T47D (cell line): ENCODE data around the gene LRRTM3.

Experiments
- DNase-seq, 2 experiments: peaks; one replicate each; pipeline versions ENCODE4 v3.0.0 to v3.0.0-alpha.2; 2011 to 2012; ENCODE audit warnings: low read depth in 1 of 2, low spot score in 1 of 2
- JUND ChIP-seq: IDR thresholded peaks from 2 replicates; pipeline ENCODE4 v1.6.1; 2012; ENCODE audit warnings: low read depth
- in situ Hi-C: cut with HindIII; loops from 2 replicates; pipeline ENCODE4 v1.10.0; 2016; ENCODE audit warnings: low sequenced_read_pairs, low pct_unique_long_range_greater_than_20kb

The LRRTM3 gene

DNA sequence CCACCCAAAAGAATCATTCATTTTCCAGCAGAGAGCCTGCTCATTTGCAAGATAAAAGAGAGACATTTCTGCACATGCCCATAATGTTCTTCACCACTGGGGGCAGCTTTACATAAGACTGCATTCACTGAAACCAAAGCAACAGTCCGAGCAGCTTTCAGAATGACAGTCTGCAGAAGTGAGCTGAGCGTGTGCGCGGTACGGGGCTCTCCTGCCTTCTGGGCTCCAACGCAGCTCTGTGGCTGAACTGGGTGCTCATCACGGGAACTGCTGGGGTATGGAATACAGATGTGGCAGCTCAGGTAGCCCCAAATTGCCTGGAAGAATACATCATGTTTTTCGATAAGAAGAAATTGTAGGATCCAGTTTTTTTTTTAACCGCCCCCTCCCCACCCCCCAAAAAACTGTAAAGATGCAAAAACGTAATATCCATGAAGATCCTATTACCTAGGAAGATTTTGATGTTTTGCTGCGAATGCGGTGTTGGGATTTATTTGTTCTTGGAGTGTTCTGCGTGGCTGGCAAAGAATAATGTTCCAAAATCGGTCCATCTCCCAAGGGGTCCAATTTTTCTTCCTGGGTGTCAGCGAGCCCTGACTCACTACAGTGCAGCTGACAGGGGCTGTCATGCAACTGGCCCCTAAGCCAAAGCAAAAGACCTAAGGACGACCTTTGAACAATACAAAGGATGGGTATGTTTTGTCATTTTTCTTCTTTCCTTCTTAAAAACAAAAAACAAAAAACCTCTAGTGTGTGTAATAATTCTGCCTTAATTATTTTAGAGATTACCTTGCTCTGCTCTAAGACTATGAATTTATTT is at the start of gene LRRTM3:
Gene LRRTM3, plus strand, starts transcription at position 141 of the 820 bp plus-strand sequence.
- peak; percentile 60 to 90 for DNase-seq
- in situ Hi-C loops = no loop called here
- TF ChIP-seq JUND = no peak

DNA sequence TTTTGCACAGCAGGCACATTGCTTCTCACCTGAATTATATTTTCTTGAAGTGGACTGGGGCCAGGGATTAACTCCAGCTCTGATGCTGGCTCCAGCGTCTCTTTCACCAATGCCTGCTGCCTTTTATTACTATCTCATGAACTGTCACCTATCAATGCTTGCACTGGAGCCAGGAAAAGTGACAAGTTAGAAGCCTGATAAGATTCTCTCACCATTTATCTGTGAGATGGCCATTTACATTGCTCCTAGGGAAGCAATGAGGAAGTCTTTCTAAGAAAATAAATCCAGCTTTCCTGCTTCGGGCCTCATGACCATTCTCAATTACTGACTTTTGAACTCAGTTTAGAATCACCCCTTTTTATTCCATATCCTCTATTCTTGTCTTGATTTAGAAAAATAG is 48.5 kb upstream of the LRRTM3 start:
- TF ChIP-seq JUND = no peak
- no peak for DNase-seq
- in situ Hi-C loops = no loop called here

DNA sequence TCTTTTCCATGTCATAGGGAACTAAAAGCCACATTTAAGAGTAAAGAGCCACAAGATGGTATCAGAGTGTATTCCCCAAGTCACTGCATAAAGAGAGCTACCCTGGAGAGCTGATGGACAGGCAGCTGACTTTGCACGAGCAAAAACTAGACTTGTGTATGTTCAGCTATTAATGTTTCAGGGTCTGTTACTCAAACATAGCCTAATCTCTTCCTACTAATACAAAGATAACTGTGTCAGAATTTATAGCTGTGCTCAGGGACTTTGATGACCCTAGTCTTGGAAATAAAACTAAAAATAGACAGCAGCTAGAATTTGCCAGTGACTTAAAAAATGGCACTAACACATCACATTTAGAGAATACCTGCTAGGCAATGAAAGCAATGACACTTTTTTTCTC is 45.5 kb upstream of the LRRTM3 start:
- DNase-seq = no peak
- in situ Hi-C loops = no loop called here
- TF ChIP-seq JUND = no peak

DNA sequence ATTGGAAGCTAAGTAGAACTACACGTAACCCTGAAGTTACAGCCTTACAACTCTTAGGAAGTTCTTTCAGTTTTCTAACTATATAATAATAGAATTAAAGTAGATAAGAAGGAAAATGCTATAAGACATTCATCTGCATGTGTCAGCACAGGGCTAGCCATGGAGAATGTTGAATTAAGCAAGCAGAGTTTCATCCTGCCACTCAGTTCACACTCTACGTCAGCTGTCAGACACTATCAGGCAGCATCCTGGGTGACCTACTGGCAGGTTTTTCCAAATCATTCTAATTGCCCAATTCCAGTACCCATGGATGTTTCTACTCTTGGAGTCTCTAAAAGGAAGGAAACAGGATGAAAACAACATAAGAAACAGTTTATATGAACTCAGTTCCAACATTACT is 45.0 kb upstream of the LRRTM3 start:
- no peak for DNase-seq
- in situ Hi-C loops = no loop called here
- no peak for TF ChIP-seq JUND

GRCh38 chr10:66881814-66882213 is 44.0 kb upstream of the LRRTM3 start:
- DNase-seq = no peak
- in situ Hi-C loops = no loop called here
- TF ChIP-seq JUND = no peak

DNA sequence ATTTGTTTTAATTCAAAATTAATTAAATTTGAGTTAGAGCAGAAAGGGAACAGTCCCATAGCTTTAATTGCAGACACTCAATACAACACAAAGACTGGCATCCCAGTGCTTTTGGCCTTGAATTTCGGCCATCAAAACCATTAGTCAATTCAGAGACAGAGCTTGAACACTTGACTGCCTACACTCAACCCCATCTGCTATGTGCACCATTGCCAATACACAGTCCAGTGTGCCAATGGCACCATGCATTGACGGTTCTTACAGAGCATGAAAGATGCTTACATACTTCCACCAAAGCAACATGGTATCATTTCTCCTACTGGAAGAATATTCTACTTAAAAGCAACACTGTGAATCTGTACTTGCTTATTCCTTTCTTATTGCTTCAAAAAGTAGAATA is 43.6 kb upstream of the LRRTM3 start:
- in situ Hi-C loops = no loop called here
- no peak for TF ChIP-seq JUND
- no peak for DNase-seq

GRCh38 chr10:66886848-66887247 is 39.0 kb upstream of the LRRTM3 start:
- in situ Hi-C loops = no loop called here
- TF ChIP-seq JUND = no peak
- no peak for DNase-seq

DNA sequence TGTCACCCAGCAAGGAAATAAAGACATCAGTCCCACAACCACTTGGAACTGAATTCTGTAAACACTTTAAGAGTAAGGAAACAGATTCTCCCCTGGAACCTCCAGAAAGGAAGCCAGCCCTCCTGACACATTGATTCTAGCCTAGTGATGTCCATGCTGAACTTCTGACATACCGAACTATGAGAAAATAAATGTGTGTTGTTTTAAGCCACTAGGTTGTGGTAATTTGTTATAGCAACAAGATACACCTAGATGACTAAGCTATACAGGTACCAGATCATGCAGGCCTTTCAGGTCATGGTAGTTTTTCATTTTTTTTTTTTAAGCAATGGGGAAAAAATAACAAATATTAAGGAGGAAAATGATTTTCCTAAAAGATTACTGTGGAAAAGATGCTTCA is 37.6 kb upstream of the LRRTM3 start:
- no peak for TF ChIP-seq JUND
- in situ Hi-C loops = no loop called here
- DNase-seq = no peak

- in situ Hi-C loops = no loop called here
- no peak for DNase-seq
- TF ChIP-seq JUND = no peak
Measured at GRCh38 chr10:66892871-66893270, 33.0 kb upstream of the LRRTM3 start.

- no peak for TF ChIP-seq JUND
- DNase-seq = no peak
- in situ Hi-C loops = no loop called here
Measured at GRCh38 chr10:66910671-66911070, 15.2 kb upstream of the LRRTM3 start.

GRCh38 chr10:66916030-66916429 is 9.8 kb upstream of the LRRTM3 start:
- in situ Hi-C loops = no loop called here
- no peak for TF ChIP-seq JUND
- DNase-seq = no peak

DNA sequence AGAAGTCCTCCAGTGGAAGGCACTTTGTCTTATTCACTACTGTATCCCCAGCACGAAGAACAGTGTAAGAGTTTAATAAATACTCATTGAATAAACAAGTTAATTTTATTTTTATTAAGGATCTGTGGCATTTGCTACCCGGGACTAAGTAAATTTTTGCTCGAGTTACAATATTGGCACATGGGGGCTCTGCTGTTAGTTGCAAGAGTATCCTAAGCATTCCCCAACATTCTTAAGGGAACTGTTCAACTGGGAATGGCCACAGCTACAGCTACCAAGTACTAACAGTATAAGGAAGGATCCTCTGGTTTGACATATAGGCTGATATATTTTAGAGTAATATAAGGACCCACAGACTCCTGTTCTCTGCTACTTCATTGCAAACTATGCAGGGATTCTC is 8.7 kb upstream of the LRRTM3 start:
- no peak for TF ChIP-seq JUND
- in situ Hi-C loops = no loop called here
- DNase-seq = peak in 1 of 2 experiments; percentile 46

- peak in 1 of 2 experiments; percentile 27 for DNase-seq
- no peak for TF ChIP-seq JUND
- in situ Hi-C loops = no loop called here
Measured at GRCh38 chr10:66919248-66919647, 6.6 kb upstream of the LRRTM3 start.
